ENCODE results near the gene ACTR3C. TPM values are rescaled to one million over a fixed set of nuclear protein-coding genes. Genes with fewer than 3 reads are reported as not detected.
"Not testable (repeated sequence)": the region's sequence is repeated elsewhere in the genome, so short reads cannot be mapped to it uniquely, and the experiment has no call there.

The ACTR3C gene
- total RNA-seq, 2 donors from 2014 or later, result 10.7 to 15.1 TPM

DNA sequence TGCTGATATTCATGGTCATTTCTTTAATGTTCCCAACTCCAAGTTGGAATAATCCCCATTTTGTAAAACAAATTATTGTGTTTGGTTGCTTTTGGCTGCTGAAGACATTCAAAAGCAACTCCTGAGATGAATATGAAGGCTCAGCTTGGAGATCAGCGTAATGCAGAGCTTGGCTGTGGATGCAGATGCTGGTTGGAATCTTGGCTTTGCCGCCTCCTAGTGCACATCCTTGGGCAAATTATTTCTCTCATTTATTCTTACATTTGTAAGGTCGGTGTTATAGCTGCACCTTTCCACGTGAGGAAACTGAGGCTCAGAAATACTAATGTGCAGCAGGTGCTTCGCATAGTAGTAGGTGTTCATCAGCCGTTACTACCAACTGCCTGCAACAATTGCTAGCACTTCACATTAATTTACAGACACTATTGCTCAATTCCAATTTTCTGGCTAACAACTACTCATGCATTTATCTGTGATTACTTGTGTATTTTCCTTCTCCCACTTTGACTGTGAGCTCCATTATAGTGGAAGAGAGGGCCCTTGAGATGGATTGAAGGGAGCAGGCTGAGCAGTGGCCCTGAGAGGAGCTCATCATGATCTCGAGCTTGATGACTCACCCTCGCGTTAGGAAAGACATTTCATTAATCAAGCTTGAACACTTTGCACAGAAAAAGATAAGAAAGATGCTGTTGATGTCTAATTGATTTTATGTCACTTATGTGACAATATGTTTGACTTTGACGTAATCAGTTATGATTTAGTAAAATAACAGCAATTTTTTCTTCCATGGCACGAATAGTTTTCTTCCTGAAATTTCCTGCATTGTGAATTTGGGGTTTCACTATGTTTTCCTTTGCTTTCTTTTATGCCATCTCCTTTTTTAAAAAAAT is 101.0 kb downstream of the ACTR3C start:
- H3K4me1 ChIP-seq (replicated peaks); intact Hi-C loops (cut with DNase I); H3K4me3 ChIP-seq; H3K27me3 ChIP-seq (replicated peaks; ENCODE audit: insufficient read depth); DNase-seq (ENCODE audit: low spot score); H3K9me3 ChIP-seq; H3K36me3 ChIP-seq; H3K27ac ChIP-seq: not testable (repeated sequence)
- WGBS, result 64% methylated on average over 11 of the region's 11 CpGs

- H3K4me1 ChIP-seq (replicated peaks); H3K27ac ChIP-seq; intact Hi-C loops (cut with DNase I): not testable (repeated sequence)
These were observed 102.6 kb downstream of the ACTR3C start for GRCh38 chr7:150220673-150221181.

GRCh38 chr7:150219941-150220658 is 103.2 kb downstream of the ACTR3C start:
- H3K36me3 ChIP-seq; H3K27ac ChIP-seq; intact Hi-C loops (cut with DNase I); DNase-seq (ENCODE audit: low spot score); H3K4me3 ChIP-seq; H3K27me3 ChIP-seq (replicated peaks; ENCODE audit: insufficient read depth); H3K4me1 ChIP-seq (replicated peaks); H3K9me3 ChIP-seq: not testable (repeated sequence)
- 0% methylated on average over 15 of the region's 50 CpGs for WGBS

More at GRCh38 chr7:150220673-150221181, 102.6 kb downstream of the ACTR3C start:
- H3K36me3 ChIP-seq; H3K27me3 ChIP-seq (replicated peaks; ENCODE audit: insufficient read depth); H3K9me3 ChIP-seq; H3K4me3 ChIP-seq; DNase-seq (ENCODE audit: low spot score): not testable (repeated sequence)
- WGBS, result 2% methylated on average over 24 of the region's 38 CpGs

GRCh38 chr7:150206848-150207247 is 116.5 kb downstream of the ACTR3C start:
- intact Hi-C loops (cut with DNase I); H3K9me3 ChIP-seq; H3K27me3 ChIP-seq (replicated peaks; ENCODE audit: insufficient read depth); H3K27ac ChIP-seq; H3K4me3 ChIP-seq; H3K4me1 ChIP-seq (replicated peaks); H3K36me3 ChIP-seq; DNase-seq (ENCODE audit: low spot score): not testable (repeated sequence)
- WGBS, result 90% methylated on average over 1 of the region's 1 CpG

DNA sequence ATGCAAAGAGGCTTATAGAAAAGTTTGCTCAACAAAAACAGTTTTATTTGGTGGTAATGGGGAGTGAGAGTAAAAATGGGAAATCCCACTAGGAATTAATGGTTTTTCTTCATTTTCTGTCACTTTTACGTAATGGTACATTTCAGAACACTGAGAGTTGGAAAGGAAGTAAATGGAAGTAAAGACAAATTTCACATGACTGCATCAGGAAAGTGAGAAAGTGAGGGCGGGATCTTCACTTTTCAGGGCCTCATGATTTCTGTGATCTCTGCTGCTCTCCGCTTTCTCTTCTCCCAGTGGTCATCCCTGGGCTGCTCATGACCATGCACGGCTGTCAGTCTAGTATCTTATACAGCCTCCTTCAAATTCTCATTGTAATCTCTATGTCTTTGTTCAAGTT is 117.5 kb downstream of the ACTR3C start:
- H3K9me3 ChIP-seq; H3K27ac ChIP-seq; H3K4me1 ChIP-seq (replicated peaks); H3K4me3 ChIP-seq; intact Hi-C loops (cut with DNase I); H3K27me3 ChIP-seq (replicated peaks; ENCODE audit: insufficient read depth); H3K36me3 ChIP-seq; DNase-seq (ENCODE audit: low spot score): not testable (repeated sequence)
- WGBS, result 89% methylated on average over 4 of the region's 4 CpGs

- intact Hi-C loops (cut with DNase I); H3K27me3 ChIP-seq (replicated peaks; ENCODE audit: insufficient read depth); H3K4me1 ChIP-seq (replicated peaks); H3K4me3 ChIP-seq; H3K27ac ChIP-seq; H3K36me3 ChIP-seq; H3K9me3 ChIP-seq; DNase-seq (ENCODE audit: low spot score): not testable (repeated sequence)
- WGBS, result 97% methylated on average over 7 of the region's 7 CpGs
These were observed 118.8 kb downstream of the ACTR3C start for GRCh38 chr7:150204577-150204976.

GRCh38 chr7:150202894-150203293 is 120.5 kb downstream of the ACTR3C start:
- H3K27ac ChIP-seq; H3K4me3 ChIP-seq; H3K27me3 ChIP-seq (replicated peaks; ENCODE audit: insufficient read depth); H3K36me3 ChIP-seq; DNase-seq (ENCODE audit: low spot score); intact Hi-C loops (cut with DNase I); H3K4me1 ChIP-seq (replicated peaks); H3K9me3 ChIP-seq: not testable (repeated sequence)
- WGBS, result 91% methylated on average over 4 of the region's 4 CpGs

Other genes starting within 250 kb of the ACTR3C start
- gene LRRC61, start 190 bp downstream of the ACTR3C start, total RNA-seq, result 10 to 100 TPM; 25.8 to 34.4 TPM
- gene RARRES2, start 18.1 kb upstream of the ACTR3C start, total RNA-seq, result 10 to 100 TPM; 98.8 to 99.8 TPM
- 100 to 1,000 TPM; 150 to 171 TPM for gene REPIN1, start 45.3 kb upstream of the ACTR3C start, total RNA-seq
- gene ZNF775, start 55.8 kb upstream of the ACTR3C start, total RNA-seq, result 10 to 100 TPM; 14.4 to 14.8 TPM
- 1 to 10 TPM; 2.5 to 6.5 TPM for gene GIMAP8, start 127.1 kb upstream of the ACTR3C start, total RNA-seq
- 1 to 10 TPM; 6.9 to 9.0 TPM for gene GIMAP7, start 191.3 kb upstream of the ACTR3C start, total RNA-seq
- 10 to 100 TPM in 1 of 2 donors, 1 to 10 TPM in 1; 6.9 to 11.0 TPM for gene GIMAP4, start 243.8 kb upstream of the ACTR3C start, total RNA-seq

Measured in prostate gland (tissue), 2 donors.